Subcutaneous adipose tissue (tissue), 4 donors: ENCODE results near the gene TIMP2. TPM values are rescaled to one million over a fixed set of nuclear protein-coding genes. Genes with fewer than 3 reads are reported as not detected.

ENCODE experiments used
- total RNA-seq, 4 donors: library from RNA; depleted of rRNA; stranded (reverse); fragments of >200 nt; gene quantifications; one replicate each; pipeline ENCODE4 v1.1.0, GENCODE V29; 2016
- TF ChIP-seq, protein P1 (sequence below): fragments of 450-650 bp; IDR thresholded peaks from one replicate; pipeline ENCODE4 v1.5.1; 2016; ENCODE audit warnings: low read depth, mild to moderate bottlenecking, control low read depth, antibody characterized with exemption, moderate library complexity

TIMP2 gene
- total RNA-seq, 4 donors from 2014 or later: 123 to 267 (median 233) TPM

DNA sequence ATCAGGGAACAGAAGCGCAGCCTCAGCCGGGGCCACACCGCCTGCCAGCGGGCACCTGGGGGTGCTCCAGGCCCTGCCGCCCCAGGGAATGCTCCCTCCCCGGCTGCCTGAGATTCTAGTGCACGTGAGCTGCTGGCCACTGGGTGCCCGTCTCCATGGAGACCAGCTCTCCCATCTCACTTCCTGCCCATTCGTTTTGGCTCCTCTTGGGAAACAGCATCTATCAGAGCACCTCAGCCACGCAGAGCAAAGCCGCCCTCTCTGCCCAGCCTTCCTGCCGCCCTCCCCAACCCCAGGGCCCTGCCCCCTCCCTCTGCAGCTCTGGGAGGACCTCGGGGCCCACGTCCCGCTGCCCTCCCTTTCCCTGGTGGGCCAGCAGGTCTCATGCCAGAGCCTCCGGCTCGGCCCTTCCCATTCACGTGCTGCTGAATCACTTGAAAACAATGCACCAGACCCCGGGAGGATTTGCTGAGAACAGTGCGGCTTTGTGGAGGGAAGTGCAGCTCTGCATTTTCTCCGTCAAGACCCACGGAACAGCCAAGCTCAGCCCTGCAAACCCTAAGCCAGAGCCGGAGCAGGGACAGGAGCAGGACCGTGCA lies 41.6 kb downstream of the TIMP2 start:
- TF ChIP-seq, protein P1, sequence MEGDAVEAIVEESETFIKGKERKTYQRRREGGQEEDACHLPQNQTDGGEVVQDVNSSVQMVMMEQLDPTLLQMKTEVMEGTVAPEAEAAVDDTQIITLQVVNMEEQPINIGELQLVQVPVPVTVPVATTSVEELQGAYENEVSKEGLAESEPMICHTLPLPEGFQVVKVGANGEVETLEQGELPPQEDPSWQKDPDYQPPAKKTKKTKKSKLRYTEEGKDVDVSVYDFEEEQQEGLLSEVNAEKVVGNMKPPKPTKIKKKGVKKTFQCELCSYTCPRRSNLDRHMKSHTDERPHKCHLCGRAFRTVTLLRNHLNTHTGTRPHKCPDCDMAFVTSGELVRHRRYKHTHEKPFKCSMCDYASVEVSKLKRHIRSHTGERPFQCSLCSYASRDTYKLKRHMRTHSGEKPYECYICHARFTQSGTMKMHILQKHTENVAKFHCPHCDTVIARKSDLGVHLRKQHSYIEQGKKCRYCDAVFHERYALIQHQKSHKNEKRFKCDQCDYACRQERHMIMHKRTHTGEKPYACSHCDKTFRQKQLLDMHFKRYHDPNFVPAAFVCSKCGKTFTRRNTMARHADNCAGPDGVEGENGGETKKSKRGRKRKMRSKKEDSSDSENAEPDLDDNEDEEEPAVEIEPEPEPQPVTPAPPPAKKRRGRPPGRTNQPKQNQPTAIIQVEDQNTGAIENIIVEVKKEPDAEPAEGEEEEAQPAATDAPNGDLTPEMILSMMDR: no peak

DNA sequence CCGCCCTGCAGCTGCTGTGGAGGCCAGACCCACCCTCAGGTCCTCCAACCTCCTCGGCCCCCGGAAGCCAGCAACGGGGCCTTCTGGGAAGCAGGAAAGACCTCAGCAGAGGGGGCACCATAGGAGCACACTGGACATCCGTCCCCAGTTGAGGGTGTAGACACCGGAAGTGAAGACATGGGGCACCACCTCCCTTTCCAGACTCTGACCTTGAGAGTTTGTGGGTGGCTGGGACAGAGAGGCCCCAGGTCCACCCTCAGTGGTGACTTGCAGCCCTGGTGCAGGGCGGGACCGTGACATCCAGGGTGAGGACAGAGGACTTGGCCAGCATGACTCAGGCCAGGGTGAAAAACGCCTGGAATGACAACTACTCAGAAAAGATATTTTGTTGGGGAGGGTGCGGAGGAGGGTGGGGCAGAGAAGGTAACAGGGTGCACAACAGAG lies 42.1 kb downstream of the TIMP2 start:
- TF ChIP-seq, protein P1: no peak

DNA sequence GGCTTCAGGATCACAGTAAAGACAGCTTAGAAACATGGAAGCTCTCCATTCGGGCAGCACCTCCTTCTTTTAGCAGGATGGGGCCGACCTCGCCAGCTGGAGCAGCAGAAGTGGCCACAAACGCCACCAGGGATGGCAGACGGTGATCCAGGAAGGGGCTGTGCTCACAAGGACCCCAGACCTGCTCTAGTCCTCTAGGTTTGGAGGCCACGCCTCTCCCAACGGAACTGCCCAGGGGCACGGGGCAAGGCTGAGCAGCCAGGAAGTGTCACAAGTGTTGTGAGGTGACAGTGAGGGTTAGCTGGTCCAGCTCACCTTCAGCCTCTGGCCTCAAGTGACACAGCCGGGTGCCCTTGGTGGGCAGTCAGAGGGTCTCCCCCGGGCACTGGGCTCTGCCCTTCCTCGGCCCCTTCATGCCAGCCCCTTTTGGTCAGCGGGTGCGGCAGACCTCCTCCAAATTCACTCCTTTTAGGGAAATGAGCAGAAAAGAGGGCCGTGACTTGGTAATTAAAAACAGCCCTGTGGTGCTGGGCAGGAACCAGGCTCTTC lies 42.6 kb downstream of the TIMP2 start:
- TF ChIP-seq, protein P1: no peak

DNA sequence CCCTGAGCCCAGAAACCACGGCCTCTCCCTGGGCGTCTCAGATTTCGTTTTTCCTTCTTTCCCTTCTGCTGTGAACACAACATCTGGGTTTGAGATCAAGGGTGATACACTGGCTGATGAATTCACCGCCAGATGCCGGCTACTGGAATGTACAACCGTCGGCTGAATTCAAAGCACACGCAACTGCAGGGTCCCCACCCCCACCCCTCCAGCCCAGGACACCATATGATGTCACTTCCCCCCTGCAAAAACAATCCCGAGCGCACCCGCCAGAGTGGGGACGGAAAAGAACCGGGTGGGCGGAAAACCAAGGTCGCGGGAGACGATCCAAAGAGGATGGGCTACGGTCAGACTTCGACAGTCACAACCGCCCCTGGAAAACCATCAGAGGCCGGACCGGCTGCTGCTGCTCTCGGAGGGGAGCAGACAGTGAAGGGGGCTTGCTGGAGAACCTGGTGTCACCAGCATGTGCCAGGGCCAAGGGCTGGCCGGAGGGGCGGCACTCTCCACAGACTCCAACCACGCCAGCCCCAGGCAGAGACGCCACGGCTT lies 45.5 kb downstream of the TIMP2 start:
- TF ChIP-seq, protein P1: no peak

DNA sequence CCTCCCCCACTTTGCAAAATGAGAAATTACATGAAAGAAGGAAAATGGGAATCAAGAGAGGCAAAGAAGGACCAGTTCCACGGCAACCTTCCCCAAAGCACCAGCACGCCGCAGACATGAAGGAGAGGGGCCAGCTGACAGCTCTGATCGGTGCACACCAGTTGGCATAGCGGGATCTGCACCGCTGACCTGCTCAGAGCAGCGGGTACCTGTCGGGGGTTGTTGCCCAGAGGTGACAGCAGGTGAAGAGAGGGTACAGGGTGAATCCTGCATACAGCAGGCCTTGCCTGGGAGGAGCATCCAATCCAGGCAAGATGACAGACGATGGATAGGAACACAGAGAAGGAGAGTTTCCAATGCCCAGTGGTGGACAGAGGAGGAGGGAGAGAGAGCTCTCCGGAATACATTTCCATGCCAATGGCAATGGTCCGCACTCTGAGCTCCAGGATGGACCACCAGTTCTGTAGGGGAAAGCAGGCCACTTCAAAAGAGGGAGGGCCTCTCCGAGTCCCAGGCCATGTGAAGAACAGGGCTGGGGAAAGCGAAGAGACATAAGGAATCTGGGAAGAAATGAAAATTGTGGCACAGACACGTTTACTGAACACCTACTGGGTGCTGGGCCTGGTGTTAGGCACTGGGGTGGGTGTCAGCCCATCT lies 46.2 kb downstream of the TIMP2 start:
- TF ChIP-seq, protein P1: no peak

DNA sequence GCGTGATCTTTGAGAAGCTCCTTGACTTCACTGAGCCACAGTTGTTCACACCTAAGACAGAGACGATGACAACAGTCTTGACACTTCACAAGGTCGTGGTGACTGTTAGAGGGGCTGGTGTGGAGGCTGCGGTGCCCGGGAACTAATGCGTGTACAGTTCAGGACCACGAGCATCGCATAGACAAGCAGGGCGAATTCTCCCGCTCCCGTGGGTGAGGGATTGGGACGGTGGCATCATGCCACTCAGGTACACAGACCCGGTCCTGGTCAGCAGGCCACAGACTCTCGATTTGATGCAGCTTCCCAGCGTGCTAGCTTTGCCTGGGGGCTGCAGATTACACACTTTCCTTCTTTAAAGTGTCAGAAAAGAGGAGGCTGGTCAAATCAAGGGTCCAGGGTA lies 46.9 kb downstream of the TIMP2 start:
- TF ChIP-seq, protein P1: no peak

DNA sequence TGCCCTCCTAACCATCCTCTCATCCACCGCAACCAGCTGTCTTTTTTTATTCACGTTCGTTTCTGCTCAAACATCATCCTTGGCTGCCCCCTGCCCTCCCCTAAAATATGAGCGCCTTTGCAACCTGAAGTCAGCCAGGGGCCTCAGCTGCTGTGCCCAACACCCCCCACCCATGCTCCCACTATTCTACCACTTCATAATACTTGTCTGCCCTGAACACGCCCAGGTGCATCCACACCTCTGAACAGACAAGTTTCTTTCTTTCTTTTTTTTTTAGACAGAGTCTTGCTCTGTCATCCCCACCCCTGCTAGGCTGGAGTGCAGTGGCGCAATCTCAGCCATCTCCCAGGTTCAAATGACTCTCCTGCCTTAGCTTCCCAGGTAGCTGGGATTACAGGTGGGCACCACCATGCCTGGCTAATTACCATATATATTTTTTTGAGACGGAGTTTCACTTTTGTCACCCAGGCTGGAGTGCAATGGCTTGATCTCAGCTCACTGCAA lies 49.0 kb downstream of the TIMP2 start:
- TF ChIP-seq, protein P1: no peak
